ENCODE data around the gene PDZRN3. TPM values are rescaled to one million over a fixed set of nuclear protein-coding genes. Genes with fewer than 3 reads are reported as not detected.

PDZRN3 gene
- total and polyA plus RNA-seq, 2 of the 13 experiments (the other 11 are each of a cell fraction or from before 2014, with no cell fraction given), result not detected

DNA sequence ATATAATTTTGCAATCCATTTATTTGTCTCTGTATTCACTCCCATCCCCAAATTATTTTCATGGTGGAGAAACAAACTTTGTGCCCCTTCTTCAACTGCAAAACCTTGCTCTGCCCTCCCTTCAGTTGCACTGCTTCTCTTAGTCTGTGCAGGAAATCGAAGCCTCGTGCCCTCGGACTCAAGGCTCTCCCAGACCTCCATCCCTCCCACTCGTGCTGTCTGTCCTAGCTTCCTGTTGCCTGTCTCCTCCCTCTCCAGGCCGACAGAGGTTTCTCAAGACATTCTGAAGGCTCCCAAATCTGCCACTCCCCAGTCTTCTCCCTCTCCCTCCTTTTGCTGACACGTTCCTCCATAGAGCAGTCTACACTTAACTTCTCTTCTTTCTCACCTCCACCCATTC, 177.6 kb downstream of the PDZRN3 start:
- H3K27ac ChIP-seq (ENCODE audit: extremely low read length, insufficient read depth, low read length), result no peak overlapping the region
- H3K9me3 ChIP-seq (ENCODE audit: low read length), result no peaks in the 10 kb centered on the region
- CTCF ChIA-PET (ENCODE audit: low intra/inter-chr PET ratio, low total read pairs), result no interaction called here
- in situ Hi-C loops (cut with HindIII; ENCODE audit: extremely low pct_ligation_motif_present, low pct_unique_long_range_greater_than_20kb) (no loop called here), intact Hi-C loops (cut with micrococcal nuclease; ENCODE audit: unreplicated experiment) (no loop called here)
- no peak for DNase-seq (ENCODE audit: low spot score)
- no peak for ATAC-seq
- no peaks in the 10 kb centered on the region for H3K36me3 ChIP-seq (replicated peaks in 1 of 2; ENCODE audit: control insufficient read depth in 1 of 2, insufficient read depth in 2 of 2, low read length in 2 of 2)
- no peaks in the 10 kb centered on the region for H3K79me2 ChIP-seq (ENCODE audit: insufficient read depth, low read length)
- no peaks in the 10 kb centered on the region for H4K20me1 ChIP-seq (ENCODE audit: insufficient read depth, low read length)
- no peak overlapping the region for H2AFZ ChIP-seq (ENCODE audit: low read length)
- BruUV-seq (replicated peaks), result no TSS peak
- POLR2A ChIA-PET, result no interaction called here
- H3K27me3 ChIP-seq (ENCODE audit: control insufficient read depth in 1 of 2, insufficient read depth in 2 of 2, low read length in 2 of 2), result no peaks in the 10 kb centered on the region
- no peaks in the 10 kb centered on the region for H3K4me1 ChIP-seq (ENCODE audit: insufficient read depth, low read length)
- no peak overlapping the region for H3K9ac ChIP-seq (ENCODE audit: insufficient read depth, low read depth, low read length)
- 25% methylated on average over 6 of the region's 6 CpGs for WGBS (ENCODE audit: low lambda C conversion rate)
- FAIRE-seq, result no peak
- no peak overlapping the region for H3K4me2 ChIP-seq (ENCODE audit: low read depth, low read length)
- no peak overlapping the region for H3K4me3 ChIP-seq (replicated peaks in 1 of 3; ENCODE audit: insufficient read depth in 1 of 3, low read depth in 2 of 3, low read length in 3 of 3)
- TF ChIP-seq, protein P1, sequence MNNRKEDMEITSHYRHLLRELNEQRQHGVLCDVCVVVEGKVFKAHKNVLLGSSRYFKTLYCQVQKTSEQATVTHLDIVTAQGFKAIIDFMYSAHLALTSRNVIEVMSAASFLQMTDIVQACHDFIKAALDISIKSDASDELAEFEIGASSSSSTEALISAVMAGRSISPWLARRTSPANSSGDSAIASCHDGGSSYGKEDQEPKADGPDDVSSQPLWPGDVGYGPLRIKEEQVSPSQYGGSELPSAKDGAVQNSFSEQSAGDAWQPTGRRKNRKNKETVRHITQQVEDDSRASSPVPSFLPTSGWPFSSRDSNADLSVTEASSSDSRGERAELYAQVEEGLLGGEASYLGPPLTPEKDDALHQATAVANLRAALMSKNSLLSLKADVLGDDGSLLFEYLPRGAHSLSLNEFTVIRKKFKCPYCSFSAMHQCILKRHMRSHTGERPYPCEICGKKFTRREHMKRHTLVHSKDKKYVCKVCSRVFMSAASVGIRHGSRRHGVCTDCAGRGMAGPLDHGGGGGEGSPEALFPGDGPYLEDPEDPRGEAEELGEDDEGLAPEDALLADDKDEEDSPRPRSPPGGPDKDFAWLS (CRISPR knock-in tag; IDR thresholded peaks at IDR 0.05; ENCODE audit: borderline replicate concordance), result no peak
- TF ChIP-seq GPN1 (CRISPR knock-in tag; IDR thresholded peaks at IDR 0.05; ENCODE audit: borderline replicate concordance), result no peak
- TF ChIP-seq POGZ (CRISPR knock-in tag; IDR thresholded peaks at IDR 0.05), result no peak
- no peak for TF ChIP-seq ZNF562 (CRISPR knock-in tag; IDR thresholded peaks at IDR 0.05; ENCODE audit: borderline replicate concordance)
- TF ChIP-seq BRD4 (CRISPR knock-in tag; IDR thresholded peaks at IDR 0.05), result no peak
- no peak for TF ChIP-seq RBM22 (optimal IDR thresholded peaks at IDR 0.05; ENCODE audit: low read length)
- TF ChIP-seq NPAS2 (CRISPR knock-in tag; IDR thresholded peaks at IDR 0.05; ENCODE audit: borderline replicate concordance), result no peak
- TF ChIP-seq NCOR1 (IDR thresholded peaks at IDR 0.05; ENCODE audit: borderline replicate concordance, low read length), result no peak
- TF ChIP-seq RARA (CRISPR knock-in tag; IDR thresholded peaks at IDR 0.05), result no peak
- TF ChIP-seq MYC (CRISPR knock-in tag; IDR thresholded peaks at IDR 0.05; ENCODE audit: borderline replicate concordance), result no peak
- TF ChIP-seq, protein P2, sequence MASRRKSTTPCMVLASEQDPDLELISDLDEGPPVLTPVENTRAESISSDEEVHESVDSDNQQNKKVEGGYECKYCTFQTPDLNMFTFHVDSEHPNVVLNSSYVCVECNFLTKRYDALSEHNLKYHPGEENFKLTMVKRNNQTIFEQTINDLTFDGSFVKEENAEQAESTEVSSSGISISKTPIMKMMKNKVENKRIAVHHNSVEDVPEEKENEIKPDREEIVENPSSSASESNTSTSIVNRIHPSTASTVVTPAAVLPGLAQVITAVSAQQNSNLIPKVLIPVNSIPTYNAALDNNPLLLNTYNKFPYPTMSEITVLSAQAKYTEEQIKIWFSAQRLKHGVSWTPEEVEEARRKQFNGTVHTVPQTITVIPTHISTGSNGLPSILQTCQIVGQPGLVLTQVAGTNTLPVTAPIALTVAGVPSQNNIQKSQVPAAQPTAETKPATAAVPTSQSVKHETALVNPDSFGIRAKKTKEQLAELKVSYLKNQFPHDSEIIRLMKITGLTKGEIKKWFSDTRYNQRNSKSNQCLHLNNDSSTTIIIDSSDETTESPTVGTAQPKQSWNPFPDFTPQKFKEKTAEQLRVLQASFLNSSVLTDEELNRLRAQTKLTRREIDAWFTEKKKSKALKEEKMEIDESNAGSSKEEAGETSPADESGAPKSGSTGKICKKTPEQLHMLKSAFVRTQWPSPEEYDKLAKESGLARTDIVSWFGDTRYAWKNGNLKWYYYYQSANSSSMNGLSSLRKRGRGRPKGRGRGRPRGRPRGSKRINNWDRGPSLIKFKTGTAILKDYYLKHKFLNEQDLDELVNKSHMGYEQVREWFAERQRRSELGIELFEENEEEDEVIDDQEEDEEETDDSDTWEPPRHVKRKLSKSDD (CRISPR knock-in tag; IDR thresholded peaks at IDR 0.05; ENCODE audit: low read depth), result no peak
- TF ChIP-seq, protein P3, sequence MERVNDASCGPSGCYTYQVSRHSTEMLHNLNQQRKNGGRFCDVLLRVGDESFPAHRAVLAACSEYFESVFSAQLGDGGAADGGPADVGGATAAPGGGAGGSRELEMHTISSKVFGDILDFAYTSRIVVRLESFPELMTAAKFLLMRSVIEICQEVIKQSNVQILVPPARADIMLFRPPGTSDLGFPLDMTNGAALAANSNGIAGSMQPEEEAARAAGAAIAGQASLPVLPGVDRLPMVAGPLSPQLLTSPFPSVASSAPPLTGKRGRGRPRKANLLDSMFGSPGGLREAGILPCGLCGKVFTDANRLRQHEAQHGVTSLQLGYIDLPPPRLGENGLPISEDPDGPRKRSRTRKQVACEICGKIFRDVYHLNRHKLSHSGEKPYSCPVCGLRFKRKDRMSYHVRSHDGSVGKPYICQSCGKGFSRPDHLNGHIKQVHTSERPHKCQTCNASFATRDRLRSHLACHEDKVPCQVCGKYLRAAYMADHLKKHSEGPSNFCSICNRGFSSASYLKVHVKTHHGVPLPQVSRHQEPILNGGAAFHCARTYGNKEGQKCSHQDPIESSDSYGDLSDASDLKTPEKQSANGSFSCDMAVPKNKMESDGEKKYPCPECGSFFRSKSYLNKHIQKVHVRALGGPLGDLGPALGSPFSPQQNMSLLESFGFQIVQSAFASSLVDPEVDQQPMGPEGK (CRISPR knock-in tag; IDR thresholded peaks at IDR 0.05), result no peak
- TF ChIP-seq, protein P4, sequence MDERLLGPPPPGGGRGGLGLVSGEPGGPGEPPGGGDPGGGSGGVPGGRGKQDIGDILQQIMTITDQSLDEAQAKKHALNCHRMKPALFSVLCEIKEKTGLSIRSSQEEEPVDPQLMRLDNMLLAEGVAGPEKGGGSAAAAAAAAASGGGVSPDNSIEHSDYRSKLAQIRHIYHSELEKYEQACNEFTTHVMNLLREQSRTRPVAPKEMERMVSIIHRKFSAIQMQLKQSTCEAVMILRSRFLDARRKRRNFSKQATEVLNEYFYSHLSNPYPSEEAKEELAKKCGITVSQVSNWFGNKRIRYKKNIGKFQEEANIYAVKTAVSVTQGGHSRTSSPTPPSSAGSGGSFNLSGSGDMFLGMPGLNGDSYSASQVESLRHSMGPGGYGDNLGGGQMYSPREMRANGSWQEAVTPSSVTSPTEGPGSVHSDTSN (CRISPR knock-in tag; IDR thresholded peaks at IDR 0.05), result no peak
- no peak for TF ChIP-seq HMG20B (CRISPR knock-in tag; conservative IDR thresholded peaks at IDR 0.05)
- no peak for TF ChIP-seq MZF1 (CRISPR knock-in tag; IDR thresholded peaks at IDR 0.05; ENCODE audit: borderline replicate concordance)
- no peak for TF ChIP-seq ZNF20 (CRISPR knock-in tag; IDR thresholded peaks at IDR 0.05)
- TF ChIP-seq GATA4 (IDR thresholded peaks at IDR 0.05; ENCODE audit: borderline replicate concordance, low read depth), result no peak

Data from HepG2 (cell line).